GM23338 (cell line): ENCODE measurements around the gene MSANTD1. TPM values are rescaled to one million over a fixed set of nuclear protein-coding genes. Genes with fewer than 3 reads are reported as not detected.

ENCODE experiments used
- ATAC-seq: fragments of 200-7000 bp; cut with Tn5 transposase; 3 replicates; pipeline ENCODE4 v1.9.1; 2020
- DNase-seq: peaks from one replicate; pipeline ENCODE4 v3.0.0-alpha.2; 2015; ENCODE audit warnings: low spot score
- H2AFZ ChIP-seq: fragments of 200-600 bp; sonication (generic); 2 replicates; pipeline ENCODE4 v1.8.0; 2016; ENCODE audit warnings: antibody characterized with exemption, mild to moderate bottlenecking, moderate library complexity
- H3F3A ChIP-seq: fragments of 200-600 bp; sonication (generic); replicated peaks from 2 replicates; pipeline ENCODE4 v1.8.0; 2017; ENCODE audit warnings: antibody characterized with exemption, mixed run types, low read depth
- H3K27ac ChIP-seq: fragments of 200-600 bp; sonication (generic); 2 replicates; pipeline ENCODE4 v1.6.1; 2016; ENCODE audit warnings: low read depth
- H3K27me3 ChIP-seq: fragments of 200-600 bp; sonication (generic); 2 replicates; pipeline ENCODE4 v1.8.0; 2016; ENCODE audit warnings: mild to moderate bottlenecking, mixed run types, moderate library complexity; ENCODE audit not compliant: insufficient read depth
- H3K36me3 ChIP-seq: fragments of 200-600 bp; sonication (generic); 2 replicates; pipeline ENCODE4 v1.8.0; 2016; ENCODE audit warnings: mild to moderate bottlenecking; ENCODE audit not compliant: insufficient read depth
- H3K4me1 ChIP-seq: fragments of 200-600 bp; sonication (generic); 2 replicates; pipeline ENCODE4 v1.8.0; 2016; ENCODE audit warnings: mild to moderate bottlenecking, moderate library complexity; ENCODE audit not compliant: insufficient read depth
- H3K4me2 ChIP-seq: fragments of 200-600 bp; sonication (generic); 2 replicates; pipeline ENCODE4 v1.7.1; 2017; ENCODE audit warnings: mixed run types
- H3K4me3 ChIP-seq: fragments of 200-600 bp; sonication (generic); 2 replicates; pipeline ENCODE4 v1.6.1; 2016; ENCODE audit warnings: mixed run types
- H3K79me2 ChIP-seq: fragments of 200-600 bp; sonication (generic); replicated peaks from 2 replicates; pipeline ENCODE4 v1.8.0; 2017; ENCODE audit warnings: mild to moderate bottlenecking; ENCODE audit not compliant: insufficient read depth
- H3K9me2 ChIP-seq: fragments of 200-600 bp; sonication (generic); 2 replicates; pipeline ENCODE4 v1.8.0; 2017; ENCODE audit not compliant: insufficient read depth
- H4K20me1 ChIP-seq: fragments of 200-600 bp; sonication (generic); replicated peaks from 2 replicates; pipeline ENCODE4 v1.8.0; 2017; ENCODE audit warnings: mild to moderate bottlenecking; ENCODE audit not compliant: insufficient read depth
- H3K27ac Mint-ChIP-seq: 2 replicates; pipeline ENCODE4 v1.8.0; 2020; ENCODE audit warnings: inconsistent platforms, mild to moderate bottlenecking, moderate library complexity, mixed read lengths
- H3K27me3 Mint-ChIP-seq: 3 replicates; pipeline ENCODE4 v1.8.0; 2022; ENCODE audit warnings: low read depth, mild to moderate bottlenecking, moderate library complexity, mixed read lengths, inconsistent platforms; ENCODE audit not compliant: insufficient read depth, poor library complexity
- H3K36me3 Mint-ChIP-seq: 3 replicates; pipeline ENCODE4 v1.8.0; 2021; ENCODE audit warnings: low read depth, mild to moderate bottlenecking, inconsistent platforms, moderate library complexity, mixed read lengths
- H3K4me1 Mint-ChIP-seq: 3 replicates; pipeline ENCODE4 v1.8.0; 2020; ENCODE audit warnings: mild to moderate bottlenecking, inconsistent platforms, mixed read lengths
- H3K4me3 Mint-ChIP-seq: 3 replicates; pipeline ENCODE4 v1.8.0; 2021; ENCODE audit warnings: moderate library complexity, mild to moderate bottlenecking, inconsistent platforms, mixed read lengths
- H3K9me3 Mint-ChIP-seq: 3 replicates; pipeline ENCODE4 v1.8.0; 2020; ENCODE audit warnings: moderate library complexity, mild to moderate bottlenecking, inconsistent platforms, mixed read lengths
- CREB1 ChIP-seq: fragments of 250-450 bp; sonication (Bioruptor Pico); IDR thresholded peaks from 2 replicates; pipeline ENCODE4 v1.5.0; 2020; ENCODE audit warnings: low read depth, mild to moderate bottlenecking, moderate library complexity
- EZH2phosphoT487 ChIP-seq: fragments of 200-600 bp; sonication (generic); IDR thresholded peaks from one replicate; pipeline ENCODE4 v1.8.1; 2018; ENCODE audit warnings: antibody characterized with exemption; ENCODE audit not compliant: unreplicated experiment
- JUNB ChIP-seq: IDR thresholded peaks from one replicate; pipeline ENCODE4 v1.6.1; 2016; ENCODE audit warnings: antibody characterized with exemption; ENCODE audit not compliant: unreplicated experiment
- POLR2AphosphoS5 ChIP-seq: IDR thresholded peaks from 2 replicates; pipeline ENCODE4 v1.6.1; 2016; ENCODE audit warnings: antibody characterized with exemption, low read depth
- ZNF114 ChIP-seq: fragments of 250-450 bp; sonication (Bioruptor Pico); IDR thresholded peaks from 2 replicates; pipeline ENCODE4 v1.5.0; 2020; ENCODE audit warnings: mild to moderate bottlenecking, moderate library complexity
- ZNF331 ChIP-seq: fragments of 250-450 bp; sonication (Bioruptor Pico); IDR thresholded peaks from 2 replicates; pipeline ENCODE4 v1.5.0; 2020; ENCODE audit warnings: low read depth, mild to moderate bottlenecking, moderate library complexity
- polyA plus RNA-seq: library from polyadenylated mRNA; unstranded; fragments of >200 nt; fragmentation: Nextera tagmentation; extraction: Ambion mirVana; gene quantifications from 2 replicates; pipeline ENCODE4 v1.2.1, GENCODE V29; 2016
- total RNA-seq: library from RNA; depleted of rRNA; stranded (reverse); fragments of >200 nt; shearing (Covaris generic); gene quantifications from 2 replicates; pipeline ENCODE4 v1.2.3, GENCODE V29; 2014
- TF ChIP-seq, protein P1 (sequence below), 2 experiments: fragments of 200-600 bp in 1 of 2; sonication (generic) in 1 of 2; conservative IDR thresholded peaks; 2 replicates each; pipeline versions ENCODE4 v1.5.1 to v1.6.1; 2016 to 2017; ENCODE audit warnings: antibody characterized with exemption in 2 of 2, low read depth in 2 of 2, mild to moderate bottlenecking in 2 of 2, moderate library complexity in 1 of 2
- TF ChIP-seq, protein P2 (sequence below): IDR thresholded peaks from one replicate; pipeline ENCODE4 v1.6.1; 2018; ENCODE audit warnings: antibody characterized with exemption; ENCODE audit not compliant: unreplicated experiment

The MSANTD1 gene
- total and polyA plus RNA-seq, 2 experiments from 2014 or later = 0.29 to 1.0 TPM

DNA sequence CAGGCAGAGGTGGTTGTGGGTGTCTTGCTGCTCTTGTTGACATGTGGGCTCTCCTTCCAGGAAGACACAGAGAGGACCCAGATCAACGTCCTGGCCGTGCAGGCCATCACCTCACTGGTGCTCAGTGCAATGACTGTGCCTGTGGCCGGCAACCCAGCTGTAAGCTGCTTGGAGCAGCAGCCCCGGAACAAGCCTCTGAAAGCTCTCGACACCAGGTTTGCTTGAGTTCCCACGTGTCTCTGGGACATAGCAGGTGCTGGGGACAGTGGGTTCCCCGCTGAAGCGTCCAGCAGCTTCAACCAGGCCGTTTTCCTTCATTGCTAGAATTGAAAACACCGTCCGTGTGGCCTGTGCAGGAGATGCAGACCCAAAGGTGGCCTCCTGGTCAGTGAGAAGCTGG, 25.6 kb upstream of the MSANTD1 start:
- Histone ChIP-seq H3F3A (no peaks in the 10 kb centered on the region), H3K79me2 (no peaks in the 10 kb centered on the region), H3K4me3 (no peak overlapping the region), H3K9me2 (no peaks in the 10 kb centered on the region), H2AFZ (no peak overlapping the region), H3K4me1 (no peaks in the 10 kb centered on the region), H3K36me3 (peaks cover 12% of the 10 kb centered on the region), H3K27ac (no peak overlapping the region), H3K27me3 (no peaks in the 10 kb centered on the region), H3K4me2 (no peak overlapping the region), H4K20me1 (peaks cover 7% of the 10 kb centered on the region)
- ATAC-seq (no peak), DNase-seq (no peak)
- Mint-ChIP-seq H3K36me3 (peaks cover 50% of the 10 kb centered on the region), H3K27ac (no peak overlapping the region), H3K9me3 (no peaks in the 10 kb centered on the region), H3K27me3 (peaks cover 8% of the 10 kb centered on the region), H3K4me1 (no peaks in the 10 kb centered on the region), H3K4me3 (no peak overlapping the region)
- TF ChIP-seq, protein P1, sequence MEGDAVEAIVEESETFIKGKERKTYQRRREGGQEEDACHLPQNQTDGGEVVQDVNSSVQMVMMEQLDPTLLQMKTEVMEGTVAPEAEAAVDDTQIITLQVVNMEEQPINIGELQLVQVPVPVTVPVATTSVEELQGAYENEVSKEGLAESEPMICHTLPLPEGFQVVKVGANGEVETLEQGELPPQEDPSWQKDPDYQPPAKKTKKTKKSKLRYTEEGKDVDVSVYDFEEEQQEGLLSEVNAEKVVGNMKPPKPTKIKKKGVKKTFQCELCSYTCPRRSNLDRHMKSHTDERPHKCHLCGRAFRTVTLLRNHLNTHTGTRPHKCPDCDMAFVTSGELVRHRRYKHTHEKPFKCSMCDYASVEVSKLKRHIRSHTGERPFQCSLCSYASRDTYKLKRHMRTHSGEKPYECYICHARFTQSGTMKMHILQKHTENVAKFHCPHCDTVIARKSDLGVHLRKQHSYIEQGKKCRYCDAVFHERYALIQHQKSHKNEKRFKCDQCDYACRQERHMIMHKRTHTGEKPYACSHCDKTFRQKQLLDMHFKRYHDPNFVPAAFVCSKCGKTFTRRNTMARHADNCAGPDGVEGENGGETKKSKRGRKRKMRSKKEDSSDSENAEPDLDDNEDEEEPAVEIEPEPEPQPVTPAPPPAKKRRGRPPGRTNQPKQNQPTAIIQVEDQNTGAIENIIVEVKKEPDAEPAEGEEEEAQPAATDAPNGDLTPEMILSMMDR (conservative IDR thresholded peaks at IDR 0.05; ENCODE audit: low read depth in 2 of 2) = no peak
- TF ChIP-seq JUNB (no peak), ZNF331 (no peak), EZH2phosphoT487 (no peak), POLR2AphosphoS5 (no peak), CREB1 (no peak)
- TF ChIP-seq, protein P2, sequence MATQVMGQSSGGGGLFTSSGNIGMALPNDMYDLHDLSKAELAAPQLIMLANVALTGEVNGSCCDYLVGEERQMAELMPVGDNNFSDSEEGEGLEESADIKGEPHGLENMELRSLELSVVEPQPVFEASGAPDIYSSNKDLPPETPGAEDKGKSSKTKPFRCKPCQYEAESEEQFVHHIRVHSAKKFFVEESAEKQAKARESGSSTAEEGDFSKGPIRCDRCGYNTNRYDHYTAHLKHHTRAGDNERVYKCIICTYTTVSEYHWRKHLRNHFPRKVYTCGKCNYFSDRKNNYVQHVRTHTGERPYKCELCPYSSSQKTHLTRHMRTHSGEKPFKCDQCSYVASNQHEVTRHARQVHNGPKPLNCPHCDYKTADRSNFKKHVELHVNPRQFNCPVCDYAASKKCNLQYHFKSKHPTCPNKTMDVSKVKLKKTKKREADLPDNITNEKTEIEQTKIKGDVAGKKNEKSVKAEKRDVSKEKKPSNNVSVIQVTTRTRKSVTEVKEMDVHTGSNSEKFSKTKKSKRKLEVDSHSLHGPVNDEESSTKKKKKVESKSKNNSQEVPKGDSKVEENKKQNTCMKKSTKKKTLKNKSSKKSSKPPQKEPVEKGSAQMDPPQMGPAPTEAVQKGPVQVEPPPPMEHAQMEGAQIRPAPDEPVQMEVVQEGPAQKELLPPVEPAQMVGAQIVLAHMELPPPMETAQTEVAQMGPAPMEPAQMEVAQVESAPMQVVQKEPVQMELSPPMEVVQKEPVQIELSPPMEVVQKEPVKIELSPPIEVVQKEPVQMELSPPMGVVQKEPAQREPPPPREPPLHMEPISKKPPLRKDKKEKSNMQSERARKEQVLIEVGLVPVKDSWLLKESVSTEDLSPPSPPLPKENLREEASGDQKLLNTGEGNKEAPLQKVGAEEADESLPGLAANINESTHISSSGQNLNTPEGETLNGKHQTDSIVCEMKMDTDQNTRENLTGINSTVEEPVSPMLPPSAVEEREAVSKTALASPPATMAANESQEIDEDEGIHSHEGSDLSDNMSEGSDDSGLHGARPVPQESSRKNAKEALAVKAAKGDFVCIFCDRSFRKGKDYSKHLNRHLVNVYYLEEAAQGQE = no peak

DNA sequence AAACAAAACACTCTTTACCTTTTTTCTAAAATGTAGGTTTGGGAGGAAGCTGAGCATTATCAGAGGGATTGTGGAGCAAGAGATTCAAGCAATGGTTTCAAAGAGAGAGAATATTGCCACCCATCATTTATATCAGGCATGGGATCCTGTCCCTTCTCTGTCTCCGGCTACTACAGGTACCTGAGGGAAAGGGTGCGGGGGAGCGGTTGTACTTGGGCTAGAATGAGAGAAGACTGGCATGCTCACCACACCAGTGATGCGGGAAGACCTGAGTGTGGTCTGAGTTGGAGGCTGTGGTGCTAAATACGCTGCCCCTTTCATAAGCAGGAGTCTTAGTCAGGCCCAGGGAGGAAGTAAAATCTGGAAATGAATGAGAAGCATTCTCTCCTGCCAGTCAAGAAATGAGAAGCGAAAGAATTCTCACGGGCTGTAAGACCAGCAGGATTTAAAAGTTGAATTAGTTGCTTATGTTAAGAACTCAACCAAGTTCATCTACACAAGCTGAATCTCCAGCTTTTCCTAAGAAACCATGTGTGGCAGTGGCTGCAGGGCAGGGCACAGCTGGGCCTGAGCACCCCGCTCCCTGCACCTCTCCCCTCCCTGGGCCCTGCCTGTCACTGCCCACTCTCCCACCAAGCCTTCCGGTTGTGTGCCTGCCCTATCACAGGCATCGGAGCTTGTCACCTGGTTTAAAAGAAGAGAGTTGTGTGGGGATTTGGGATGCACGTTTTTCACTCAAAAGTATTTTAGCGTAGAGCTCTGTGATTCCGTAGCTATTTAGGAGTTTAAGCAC, 24.8 kb upstream of the MSANTD1 start:
- H3K36me3 Mint-ChIP-seq = peaks cover 58% of the 10 kb centered on the region
- H3K9me3 Mint-ChIP-seq = no peaks in the 10 kb centered on the region
- ATAC-seq (no peak), DNase-seq (no peak)
- H3K36me3 ChIP-seq = peaks cover 18% of the 10 kb centered on the region; the same call in 1 of the 2 replicates
- no peak overlapping the region for H3K27ac ChIP-seq
- H3K4me1 Mint-ChIP-seq = no peaks in the 10 kb centered on the region
- peaks cover 9% of the 10 kb centered on the region for H3K27me3 Mint-ChIP-seq
- H3K4me1 ChIP-seq = no peaks in the 10 kb centered on the region
- H3K27me3 ChIP-seq = no peaks in the 10 kb centered on the region
- H3F3A ChIP-seq = 0 out of 2 replicates have a peak, but pooled peaks cover 1% of the 10 kb centered on the region
- no peak overlapping the region for H3K4me3 ChIP-seq
- no peak overlapping the region for H2AFZ ChIP-seq
- no peaks in the 10 kb centered on the region for H3K9me2 ChIP-seq
- H3K79me2 ChIP-seq = no peaks in the 10 kb centered on the region
- H3K4me2 ChIP-seq = no peak overlapping the region
- H4K20me1 ChIP-seq = peaks cover 7% of the 10 kb centered on the region
- H3K4me3 Mint-ChIP-seq = no peak overlapping the region
- H3K27ac Mint-ChIP-seq = no peak overlapping the region
- TF ChIP-seq ZNF114 (CRISPR knock-in tag) = no peak
- TF ChIP-seq, protein P1 (conservative IDR thresholded peaks at IDR 0.05; ENCODE audit: low read depth in 2 of 2) = no peak
- TF ChIP-seq JUNB = no peak
- TF ChIP-seq POLR2AphosphoS5 = no peak
